Endothelial cell of umbilical vein (primary cell): ENCODE results near the gene IGBP1. TPM values are rescaled to one million over a fixed set of nuclear protein-coding genes. Genes with fewer than 3 reads are reported as not detected.

ENCODE experiments used
- BruUV-seq: library from RNA; stranded (reverse); fragments of 400-500 nt; replicated peaks from 2 replicates; lab custom pipeline; 2021; lab: Mats Ljungman, UMichigan
- CTCF ChIA-PET: fragments of 300-600, 350-600 bp; sonication (Branson Sonifier 250); formaldehyde crosslinking; loops from one replicate; lab custom pipeline; 2021; ENCODE audit warnings: antibody characterized with exemption, inconsistent platforms; lab: Charles Lee
- POLR2A ChIA-PET: fragments of 300-600, 350-600 bp; sonication (Branson Sonifier 250); formaldehyde crosslinking; loops from one replicate; lab custom pipeline; 2021; ENCODE audit warnings: antibody characterized with exemption, inconsistent platforms; lab: Charles Lee
- DNase-seq: peaks from one replicate; pipeline ENCODE4 v3.0.0-alpha.2; 2011; ENCODE audit warnings: low read depth, low spot score
- FAIRE-seq: peaks from 2 replicates; lab custom pipeline; 2011; peaks lifted over from hg19 to GRCh38; lab: Jason Lieb, UNC
- H2AFZ ChIP-seq: 2 replicates; pipeline ENCODE4 v1.6.0; 2012; ENCODE audit warnings: low read depth, low read length, control low read depth, inconsistent platforms
- H3K27ac ChIP-seq: 2 replicates; pipeline ENCODE4 v1.5.1; 2011; ENCODE audit warnings: low read depth, mild to moderate bottlenecking, control low read depth, low read length, moderate library complexity; ENCODE audit not compliant: insufficient read depth
- H3K27me3 ChIP-seq, 2 experiments: 2 replicates each; pipeline versions ENCODE4 v1.6.0 to v1.6.1; 2011; ENCODE audit warnings: low read length in 2 of 2, mixed read lengths in 1 of 2; ENCODE audit not compliant: control insufficient read depth in 2 of 2, insufficient read depth in 2 of 2
- H3K36me3 ChIP-seq, 2 experiments: 2 replicates in 1 of 2; 3 replicates in 1 of 2; pipeline ENCODE4 v1.5.1; 2011; ENCODE audit warnings: low read length in 2 of 2, mild to moderate bottlenecking in 1 of 2, moderate library complexity in 1 of 2; ENCODE audit not compliant: control insufficient read depth in 2 of 2, insufficient read depth in 2 of 2; ENCODE audit errors: extremely low read depth in 1 of 2
- H3K4me1 ChIP-seq: 3 replicates; pipeline ENCODE4 v1.5.1; 2011; ENCODE audit warnings: mild to moderate bottlenecking, low read length; ENCODE audit not compliant: control insufficient read depth, insufficient read depth; ENCODE audit errors: extremely low read depth
- H3K4me2 ChIP-seq: 2 replicates; pipeline ENCODE4 v1.6.1; 2011; ENCODE audit warnings: low read length, control low read depth, mixed read lengths; ENCODE audit not compliant: insufficient read depth
- H3K4me3 ChIP-seq, 3 experiments: fragments of 200-600 bp in 1 of 3; sonication (generic), shearing (Covaris generic) in 1 of 3; replicated peaks in 1 of 3; 2 replicates each; pipeline ENCODE4 v1.5.1; 2011 to 2016; ENCODE audit warnings: control low read depth in 3 of 3, low read length in 3 of 3, mild to moderate bottlenecking in 2 of 3, inconsistent platforms in 1 of 3, low read depth in 1 of 3, moderate library complexity in 1 of 3; ENCODE audit not compliant: insufficient read depth in 1 of 3
- H3K79me2 ChIP-seq: 2 replicates; pipeline ENCODE4 v1.6.0; 2012; ENCODE audit warnings: low read length, inconsistent platforms; ENCODE audit not compliant: control insufficient read depth, insufficient read depth
- H3K9ac ChIP-seq: replicated peaks from 2 replicates; pipeline ENCODE3; 2011; ENCODE audit warnings: low read length, control low read depth; ENCODE audit not compliant: insufficient read depth; ENCODE audit errors: extremely low read depth
- H3K9me1 ChIP-seq: replicated peaks from 3 replicates; pipeline ENCODE4 v1.6.0; 2011; ENCODE audit warnings: mild to moderate bottlenecking, low read length; ENCODE audit not compliant: control insufficient read depth, insufficient read depth; ENCODE audit errors: extremely low read depth
- H3K9me3 ChIP-seq: replicated peaks from 2 replicates; pipeline ENCODE4 v1.5.1; 2012; ENCODE audit warnings: low read length, inconsistent platforms; ENCODE audit not compliant: control insufficient read depth, insufficient read depth
- H4K20me1 ChIP-seq: replicated peaks from 2 replicates; pipeline ENCODE3; 2011; ENCODE audit warnings: mild to moderate bottlenecking, low read length; ENCODE audit not compliant: control insufficient read depth, insufficient read depth; ENCODE audit errors: extremely low read depth
- FOS ChIP-seq: IDR thresholded peaks from 2 replicates; pipeline ENCODE4 v1.6.1; 2011; ENCODE audit warnings: mild to moderate bottlenecking, low read length, moderate library complexity, borderline replicate concordance; ENCODE audit not compliant: insufficient read depth
- MYC ChIP-seq: IDR thresholded peaks from one replicate; pipeline ENCODE4 v1.6.1; 2011; ENCODE audit warnings: mild to moderate bottlenecking, low read depth, low read length
- dilution Hi-C: fragments of 300-500 bp; cut with MboI; formaldehyde crosslinking; loops from one replicate; pipeline ENCODE4 v1.15.0; 2019; ENCODE audit warnings: low sequenced_read_pairs; ENCODE audit not compliant: extremely low pct_ligation_motif_present
- intact Hi-C: fragments of 100-400 bp; cut with micrococcal nuclease; formaldehyde crosslinking; loops from one replicate; pipeline ENCODE4 v1.10.0; 2022
- polyA plus RNA-seq, 4 experiments: library from polyadenylated mRNA; depleted of rRNA in 3 of 4; stranded (reverse) in 3 of 4; unstranded in 1 of 4; fragments of >200 nt; gene quantifications; 2 replicates each; pipeline versions ENCODE4 v1.2.1 to v1.2.3, GENCODE V29; 2011 to 2012; ENCODE audit warnings: missing spikeins in 1 of 4
- total RNA-seq: library from RNA; stranded (reverse); gene quantifications from 2 replicates; pipeline ENCODE4 v1.2.3, GENCODE V29; 2021
- TF ChIP-seq, protein P1 (sequence below), 2 donors: IDR thresholded peaks; 1 replicate in 1 of 2; 2 replicates in 1 of 2; pipeline ENCODE4 v1.5.1; 2011; ENCODE audit warnings: low read length in 2 of 2, mild to moderate bottlenecking in 2 of 2, moderate library complexity in 2 of 2, control low read depth in 1 of 2, inconsistent platforms in 1 of 2, low read depth in 1 of 2; ENCODE audit not compliant: insufficient read depth in 1 of 2; ENCODE audit errors: extremely low read depth in 1 of 2

IGBP1 gene
- total and polyA plus RNA-seq, 2 donors (not counting 3 experiments of a cell fraction or from before 2014, with no cell fraction given) = 38.1 to 39.5 TPM

DNA sequence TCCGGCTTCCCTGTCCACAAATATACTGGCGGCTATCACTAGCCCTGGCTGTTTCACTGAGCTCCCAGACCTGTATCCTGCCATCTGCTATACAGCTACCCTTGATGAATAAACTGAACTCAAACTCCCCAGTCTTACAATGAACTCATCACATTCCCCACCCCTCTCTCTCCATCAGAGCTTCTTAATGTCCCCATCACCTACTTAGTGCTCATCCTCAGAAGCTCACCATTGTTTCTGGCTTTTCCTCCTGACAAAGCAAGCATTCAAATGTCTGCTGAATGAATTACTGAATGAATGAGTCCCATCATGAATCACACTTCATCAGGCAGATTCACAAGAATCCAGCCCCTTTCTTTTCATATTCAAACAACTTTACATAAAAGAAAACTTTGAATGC, 38.4 kb downstream of the IGBP1 start:
- intact Hi-C loops (no loop called here), dilution Hi-C loops (no loop called here)
- no TSS peak for BruUV-seq
- peaks cover 32% of the 10 kb centered on the region for H3K4me1 ChIP-seq
- H3K9me3 ChIP-seq = no peaks in the 10 kb centered on the region
- no peaks in the 10 kb centered on the region for H3K79me2 ChIP-seq
- no peak overlapping the region for H3K27ac ChIP-seq
- no peaks in the 10 kb centered on the region for H4K20me1 ChIP-seq
- TF ChIP-seq MYC = no peak
- TF ChIP-seq FOS = peak; percentile 4
- no peak overlapping the region for H3K4me2 ChIP-seq
- H2AFZ ChIP-seq = no peak overlapping the region
- no peak overlapping the region for H3K4me3 ChIP-seq
- ChIA-PET CTCF (no interaction called here), POLR2A (no interaction called here)
- H3K9ac ChIP-seq = no peak overlapping the region
- FAIRE-seq (peak; percentile 26), DNase-seq (no peak)
- H3K27me3 ChIP-seq = no peaks in the 10 kb centered on the region
- H3K36me3 ChIP-seq = no peaks in the 10 kb centered on the region
- H3K9me1 ChIP-seq = no peaks in the 10 kb centered on the region

DNA sequence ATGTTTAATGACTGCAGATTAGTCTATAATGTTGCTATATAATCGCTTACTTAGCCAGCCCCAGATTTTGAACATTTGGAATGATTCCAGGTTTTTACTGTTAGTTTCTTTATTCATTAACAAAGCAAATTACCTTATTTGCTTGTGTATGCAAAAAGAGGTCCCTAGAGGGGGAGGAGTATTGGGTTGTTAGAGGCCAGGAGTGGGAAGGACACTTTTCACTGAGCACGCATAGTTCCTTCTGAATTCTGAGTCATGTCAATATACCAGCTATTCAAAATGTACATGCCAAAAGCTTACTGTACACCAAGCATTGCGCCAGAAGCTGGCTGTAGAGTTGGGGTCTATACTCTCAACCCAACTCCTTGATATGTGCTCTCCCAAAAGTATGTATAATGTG, 39.0 kb downstream of the IGBP1 start:
- H3K4me3 ChIP-seq = no peak overlapping the region
- intact Hi-C loops (no loop called here), dilution Hi-C loops (no loop called here)
- no peaks in the 10 kb centered on the region for H3K27me3 ChIP-seq
- no peak overlapping the region for H3K9ac ChIP-seq
- no peaks in the 10 kb centered on the region for H3K79me2 ChIP-seq
- POLR2A ChIA-PET = no interaction called here
- H3K27ac ChIP-seq = no peak overlapping the region
- TF ChIP-seq MYC = no peak
- TF ChIP-seq, protein P1, sequence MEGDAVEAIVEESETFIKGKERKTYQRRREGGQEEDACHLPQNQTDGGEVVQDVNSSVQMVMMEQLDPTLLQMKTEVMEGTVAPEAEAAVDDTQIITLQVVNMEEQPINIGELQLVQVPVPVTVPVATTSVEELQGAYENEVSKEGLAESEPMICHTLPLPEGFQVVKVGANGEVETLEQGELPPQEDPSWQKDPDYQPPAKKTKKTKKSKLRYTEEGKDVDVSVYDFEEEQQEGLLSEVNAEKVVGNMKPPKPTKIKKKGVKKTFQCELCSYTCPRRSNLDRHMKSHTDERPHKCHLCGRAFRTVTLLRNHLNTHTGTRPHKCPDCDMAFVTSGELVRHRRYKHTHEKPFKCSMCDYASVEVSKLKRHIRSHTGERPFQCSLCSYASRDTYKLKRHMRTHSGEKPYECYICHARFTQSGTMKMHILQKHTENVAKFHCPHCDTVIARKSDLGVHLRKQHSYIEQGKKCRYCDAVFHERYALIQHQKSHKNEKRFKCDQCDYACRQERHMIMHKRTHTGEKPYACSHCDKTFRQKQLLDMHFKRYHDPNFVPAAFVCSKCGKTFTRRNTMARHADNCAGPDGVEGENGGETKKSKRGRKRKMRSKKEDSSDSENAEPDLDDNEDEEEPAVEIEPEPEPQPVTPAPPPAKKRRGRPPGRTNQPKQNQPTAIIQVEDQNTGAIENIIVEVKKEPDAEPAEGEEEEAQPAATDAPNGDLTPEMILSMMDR (IDR thresholded peaks at IDR 0.05; ENCODE audit: extremely low read depth in 1 of 2, insufficient read depth in 1 of 2, low read depth in 1 of 2, low read length in 2 of 2) = no peak
- no peaks in the 10 kb centered on the region for H3K9me3 ChIP-seq
- no peak overlapping the region for H2AFZ ChIP-seq
- FAIRE-seq = no peak
- H4K20me1 ChIP-seq = no peaks in the 10 kb centered on the region
- H3K4me1 ChIP-seq = peaks cover 27% of the 10 kb centered on the region
- H3K9me1 ChIP-seq = no peaks in the 10 kb centered on the region
- H3K4me2 ChIP-seq = no peak overlapping the region
- no TSS peak for BruUV-seq
- DNase-seq = no peak
- CTCF ChIA-PET = no interaction called here
- H3K36me3 ChIP-seq = no peaks in the 10 kb centered on the region
